ENCODE results near the gene FAM193B. TPM values are rescaled to one million over a fixed set of nuclear protein-coding genes. Genes with fewer than 3 reads are reported as not detected.

Gene FAM193B
- total and polyA plus RNA-seq, 9 of the 15 experiments (the other 6 are each of a cell fraction or from before 2014, with no cell fraction given) = 4.4 to 76.4 (median 37.3) TPM

GRCh38 chr5:177499842-177500241 is 54.5 kb downstream of the FAM193B start:
- H3K4me3 ChIP-seq = no peak overlapping the region
- no peaks in the 10 kb centered on the region for H3K9me1 ChIP-seq (ENCODE audit: control insufficient read depth, insufficient read depth, low read length)
- POLR2A ChIA-PET = interaction anchor here (2.7 kb wide), 1 partner anchor 9 kb away, joined by 26 read pairs; the partner anchor contains the start of gene DOK3
- H3K79me2 ChIP-seq (ENCODE audit: control insufficient read depth, insufficient read depth, low read length) = peaks cover 29% of the 10 kb centered on the region
- in situ Hi-C loops (cut with MboI) (no loop called here), intact Hi-C loops (cut with micrococcal nuclease) (loop anchor here (2.0 to 5.0 kb wide), 2 partner anchors 95 to 183 kb away; no protein-coding TSS in a partner anchor)
- H3K9ac ChIP-seq (ENCODE audit: insufficient read depth in 1 of 2, low read depth in 2 of 2, low read length in 2 of 2) = no peak overlapping the region
- DNase-seq (ENCODE audit: extremely low read depth in 1 of 4, low spot score in 3 of 4) (no peak), FAIRE-seq (no peak), ATAC-seq (no peak)
- no peak overlapping the region for H3K27ac ChIP-seq (ENCODE audit: extremely low read depth, low read depth, low read length)
- no peaks in the 10 kb centered on the region for H3K9me3 ChIP-seq (replicated peaks; ENCODE audit: control insufficient read depth, insufficient read depth, low read depth, low read length)
- no peaks in the 10 kb centered on the region for H3K27me3 ChIP-seq (ENCODE audit: control insufficient read depth in 2 of 2, insufficient read depth in 2 of 2, low read length in 2 of 2)
- H2AFZ ChIP-seq (ENCODE audit: low read depth, low read length) = no peak overlapping the region
- peaks cover 35 to 82% of the 10 kb centered on the region in 2 experiments for H3K4me1 ChIP-seq (replicated peaks in 1 of 2; ENCODE audit: control insufficient read depth in 2 of 2, insufficient read depth in 2 of 2, low read length in 2 of 2)
- CTCF ChIA-PET (ENCODE audit: low intra/inter-chr PET ratio) = interaction anchor here (0.7 to 2.4 kb wide), 3 partner anchors 8 to 96 kb away, joined by 3 to 19 read pairs (median 3); no protein-coding TSS in a partner anchor
- peaks cover 18% of the 10 kb centered on the region; the same call in 2 of the 3 replicates for H3K36me3 ChIP-seq (ENCODE audit: control insufficient read depth, insufficient read depth, low read length)
- H4K20me1 ChIP-seq (replicated peaks; ENCODE audit: control insufficient read depth, insufficient read depth, low read length) = no peaks in the 10 kb centered on the region; the same call in 1 of the 2 replicates
- H3K4me2 ChIP-seq (ENCODE audit: insufficient read depth, low read length) = no peak overlapping the region
- 89% methylated on average over 6 of the region's 6 CpGs for WGBS (ENCODE audit: insufficient coverage, low coverage, missing lambda C conversion rate)
- BruUV-seq (replicated peaks) = no TSS peak
- no peak for TF ChIP-seq MTA3 (IDR thresholded peaks at IDR 0.05; ENCODE audit: borderline replicate concordance)
- TF ChIP-seq SP2 (IDR thresholded peaks at IDR 0.05; ENCODE audit: extremely low read depth, low read depth, low read length, poor library complexity, severe bottlenecking) = no peak

- ChIA-PET POLR2A (interaction anchor here (0.6 to 2.7 kb wide), 15 partner anchors 9 to 190 kb away, joined by 3 to 26 read pairs (median 3); partner anchors contain the start of gene DOK3), CTCF (ENCODE audit: low intra/inter-chr PET ratio) (interaction anchor here (0.6 kb wide), 1 partner anchor 180 kb away, joined by 3 read pairs; no protein-coding TSS in a partner anchor)
- Histone ChIP-seq H3K9me1 (ENCODE audit: control insufficient read depth, insufficient read depth, low read length) (no peaks in the 10 kb centered on the region), H3K4me2 (ENCODE audit: insufficient read depth, low read length) (peak overlapping the region; percentile 85), H3K4me3 (peak overlapping the region; percentile 82), H3K4me1 (replicated peaks in 1 of 2; ENCODE audit: control insufficient read depth in 2 of 2, insufficient read depth in 2 of 2, low read length in 2 of 2) (peaks cover 51 to 82% of the 10 kb centered on the region in 2 experiments), H3K27me3 (ENCODE audit: control insufficient read depth in 2 of 2, insufficient read depth in 2 of 2, low read length in 2 of 2) (no peaks in the 10 kb centered on the region), H3K36me3 (ENCODE audit: control insufficient read depth, insufficient read depth, low read length) (peaks cover 27% of the 10 kb centered on the region; the same call in 2 of the 3 replicates), H4K20me1 (replicated peaks; ENCODE audit: control insufficient read depth, insufficient read depth, low read length) (no peaks in the 10 kb centered on the region; the same call in 1 of the 2 replicates), H3K27ac (ENCODE audit: extremely low read depth, low read depth, low read length) (peak overlapping the region; percentile 95), H3K9me3 (replicated peaks; ENCODE audit: control insufficient read depth, insufficient read depth, low read depth, low read length) (no peaks in the 10 kb centered on the region), H2AFZ (ENCODE audit: low read depth, low read length) (peak overlapping the region; percentile 69), H3K79me2 (ENCODE audit: control insufficient read depth, insufficient read depth, low read length) (peaks cover 46% of the 10 kb centered on the region), H3K9ac (ENCODE audit: insufficient read depth in 1 of 2, low read depth in 2 of 2, low read length in 2 of 2) (peak overlapping the region; percentile 87 to 93)
- intact Hi-C loops (cut with micrococcal nuclease) = loop anchor here (5.0 kb wide), 1 partner anchor 181 kb away; no protein-coding TSS in a partner anchor
- FAIRE-seq (peak; percentile 89), DNase-seq (ENCODE audit: extremely low read depth in 1 of 4, low spot score in 3 of 4) (peak; percentile 42 to 82 (median 60)), ATAC-seq (peak; percentile 8)
- 4% methylated on average over 38 of the region's 48 CpGs for WGBS (ENCODE audit: insufficient coverage, low coverage, missing lambda C conversion rate)
- in situ Hi-C loops (cut with MboI) = no loop called here
- BruUV-seq (replicated peaks) = TSS peak; percentile 95
- peak; percentile 53 for TF ChIP-seq ATF3 (IDR thresholded peaks at IDR 0.05)
- TF ChIP-seq ATF3 (CRISPR knock-in tag; conservative IDR thresholded peaks at IDR 0.05) = no peak
- no peak for TF ChIP-seq MAFG (tag; conservative IDR thresholded peaks at IDR 0.05)
- peak; percentile 35 for TF ChIP-seq PRDM10 (IDR thresholded peaks at IDR 0.05; ENCODE audit: partially characterized antibody)
- no peak for TF ChIP-seq SREBF2 (CRISPR knock-in tag; IDR thresholded peaks at IDR 0.05)
Observed at GRCh38 chr5:177498013-177498787, 56.2 kb downstream of the FAM193B start.

Measured in K562 (cell line).